ENCODE measurements around the gene NELFB.

Gene NELFB

DNA sequence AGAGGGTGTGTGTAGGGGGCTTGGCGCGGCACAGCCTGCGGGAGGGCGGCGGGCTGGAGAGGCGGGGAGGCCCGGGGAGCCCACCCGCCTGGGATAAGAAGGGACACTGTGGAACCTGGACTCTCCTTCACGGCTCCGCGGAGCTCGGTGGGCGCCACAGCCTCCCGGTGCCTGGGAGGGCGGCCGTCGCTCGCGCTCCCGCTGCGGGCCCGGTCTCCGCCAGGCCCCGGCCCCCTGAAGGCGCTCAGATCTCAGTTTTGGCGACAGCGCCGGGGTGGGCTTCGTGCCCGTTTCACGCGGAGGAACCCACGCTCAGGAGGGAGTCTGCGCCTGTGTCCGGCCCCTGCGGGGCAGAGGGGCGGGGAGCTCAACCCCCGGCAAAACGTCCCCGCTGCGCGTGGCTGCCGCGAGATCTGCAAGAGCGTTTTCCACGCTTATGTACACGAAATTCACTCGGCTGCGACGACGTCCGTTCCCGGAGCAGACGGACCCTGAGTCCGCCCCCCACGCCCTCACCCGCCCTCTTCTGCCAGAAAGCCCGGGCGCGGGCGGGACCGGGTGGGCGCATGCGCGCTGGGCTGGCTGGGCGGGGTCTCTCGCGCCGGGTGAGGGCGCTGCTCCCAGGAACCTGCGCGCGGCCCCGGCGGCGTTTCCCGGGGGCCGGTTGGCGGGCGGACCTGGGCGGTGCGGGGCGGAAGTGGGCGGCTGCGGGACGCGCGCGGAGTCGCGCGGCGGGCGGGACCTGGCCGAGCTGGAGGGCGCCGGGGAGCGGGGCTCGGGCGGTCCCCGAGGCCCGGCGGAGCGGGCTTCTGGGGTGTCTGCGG is at the start of gene NELFB:
Gene NELFB (plus strand): TSS at position 704 of the 824 bp plus-strand sequence.
- peaks cover 10% of the 10 kb centered on the region for H3K4me1 ChIP-seq (ENCODE audit: control insufficient read depth, insufficient read depth, low read length)

DNA sequence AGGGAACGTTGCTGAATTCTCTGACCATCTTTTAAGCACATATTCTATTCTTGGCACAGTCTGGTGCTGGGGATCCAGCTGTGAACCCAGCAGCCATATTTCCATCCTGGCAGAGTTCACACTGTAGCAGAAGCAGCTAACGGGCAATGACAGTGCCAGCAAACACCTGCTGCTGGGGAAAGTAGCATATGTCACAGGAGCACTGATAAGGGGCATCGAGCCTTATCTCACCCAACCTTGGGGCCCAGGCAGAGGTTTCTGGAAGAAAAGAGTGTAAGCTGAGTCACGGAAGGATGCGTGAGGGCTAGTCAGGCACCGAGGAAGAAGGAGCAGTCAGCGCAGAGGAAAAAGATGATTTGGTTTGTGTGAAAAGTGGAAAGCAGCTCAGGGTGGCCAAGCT is 48.5 kb upstream of the NELFB start:
- Histone ChIP-seq H3K9ac (ENCODE audit: low read length) (no peak overlapping the region), H3K4me3 (ENCODE audit: low read length) (peak overlapping the region; percentile 89), H3K4me1 (ENCODE audit: control insufficient read depth, insufficient read depth, low read length) (peaks cover 24% of the 10 kb centered on the region), H3K36me3 (ENCODE audit: control insufficient read depth, insufficient read depth, low read length) (no peaks in the 10 kb centered on the region), H3K27ac (ENCODE audit: low read depth, low read length) (no peak overlapping the region), H3K27me3 (ENCODE audit: control insufficient read depth, insufficient read depth, low read length) (no peaks in the 10 kb centered on the region)

More for the DNA sequence above, at the start of gene NELFB:
- peak within 1 kb of the TSS; percentile 92 for H3K4me3 ChIP-seq (ENCODE audit: low read length)
- no peaks in the 10 kb centered on the region for H3K27me3 ChIP-seq (ENCODE audit: control insufficient read depth, insufficient read depth, low read length)
- peaks cover 2% of the 10 kb centered on the region for H3K36me3 ChIP-seq (ENCODE audit: control insufficient read depth, insufficient read depth, low read length)
- H3K9ac ChIP-seq (ENCODE audit: low read length) = peak within 1 kb of the TSS; percentile 80
- peak within 1 kb of the TSS; percentile 61 for H3K27ac ChIP-seq (ENCODE audit: low read depth, low read length)

DNA sequence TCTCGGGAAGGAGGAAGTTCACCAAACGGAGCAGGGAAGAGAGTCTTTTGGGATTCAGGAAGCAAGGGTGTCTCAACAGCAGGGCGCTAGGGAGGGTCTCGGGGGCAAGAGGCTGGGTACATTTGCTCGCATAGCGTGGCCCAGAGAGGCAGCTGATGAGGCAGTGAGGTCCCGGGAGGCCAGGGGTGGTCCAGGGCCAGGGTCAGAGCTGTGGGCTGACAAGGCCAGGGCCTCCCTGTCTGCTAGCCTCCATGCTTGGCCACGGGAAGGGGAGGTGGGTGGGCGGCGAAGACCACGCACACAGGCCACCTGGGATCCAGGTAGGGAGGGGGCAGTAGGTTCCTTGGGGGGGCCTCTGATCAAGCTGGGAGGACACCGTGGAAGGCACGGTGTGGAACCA is 43.6 kb upstream of the NELFB start:
- peaks cover 2% of the 10 kb centered on the region for H3K36me3 ChIP-seq (ENCODE audit: control insufficient read depth, insufficient read depth, low read length)
- H3K27me3 ChIP-seq (ENCODE audit: control insufficient read depth, insufficient read depth, low read length) = no peaks in the 10 kb centered on the region
- H3K4me1 ChIP-seq (ENCODE audit: control insufficient read depth, insufficient read depth, low read length) = peaks cover 4% of the 10 kb centered on the region
- no peak overlapping the region for H3K4me3 ChIP-seq (ENCODE audit: low read length)
- H3K27ac ChIP-seq (ENCODE audit: low read depth, low read length) = no peak overlapping the region
- H3K9ac ChIP-seq (ENCODE audit: low read length) = no peak overlapping the region

DNA sequence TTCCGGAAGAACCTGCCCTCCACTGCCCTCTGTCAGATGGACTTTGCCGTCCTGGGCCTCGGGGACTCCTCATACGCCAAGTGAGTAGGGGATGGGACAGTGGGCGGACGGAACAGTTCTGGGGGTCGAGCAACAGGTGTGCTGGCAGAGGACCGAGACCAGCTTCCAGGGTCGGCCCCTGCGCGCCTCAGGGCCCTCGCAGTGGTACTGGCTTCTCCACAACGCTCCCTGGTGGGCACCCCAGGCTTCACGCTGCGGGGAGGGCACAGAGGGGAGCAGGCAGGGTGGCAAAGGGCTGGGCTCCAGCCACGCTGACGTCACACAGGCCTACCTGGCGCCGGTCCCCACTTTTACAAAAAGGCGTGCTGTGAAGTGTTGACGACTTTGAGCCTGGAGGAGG is 42.6 kb upstream of the NELFB start:
- Histone ChIP-seq H3K36me3 (ENCODE audit: control insufficient read depth, insufficient read depth, low read length) (peaks cover 2% of the 10 kb centered on the region), H3K27ac (ENCODE audit: low read depth, low read length) (no peak overlapping the region)

DNA sequence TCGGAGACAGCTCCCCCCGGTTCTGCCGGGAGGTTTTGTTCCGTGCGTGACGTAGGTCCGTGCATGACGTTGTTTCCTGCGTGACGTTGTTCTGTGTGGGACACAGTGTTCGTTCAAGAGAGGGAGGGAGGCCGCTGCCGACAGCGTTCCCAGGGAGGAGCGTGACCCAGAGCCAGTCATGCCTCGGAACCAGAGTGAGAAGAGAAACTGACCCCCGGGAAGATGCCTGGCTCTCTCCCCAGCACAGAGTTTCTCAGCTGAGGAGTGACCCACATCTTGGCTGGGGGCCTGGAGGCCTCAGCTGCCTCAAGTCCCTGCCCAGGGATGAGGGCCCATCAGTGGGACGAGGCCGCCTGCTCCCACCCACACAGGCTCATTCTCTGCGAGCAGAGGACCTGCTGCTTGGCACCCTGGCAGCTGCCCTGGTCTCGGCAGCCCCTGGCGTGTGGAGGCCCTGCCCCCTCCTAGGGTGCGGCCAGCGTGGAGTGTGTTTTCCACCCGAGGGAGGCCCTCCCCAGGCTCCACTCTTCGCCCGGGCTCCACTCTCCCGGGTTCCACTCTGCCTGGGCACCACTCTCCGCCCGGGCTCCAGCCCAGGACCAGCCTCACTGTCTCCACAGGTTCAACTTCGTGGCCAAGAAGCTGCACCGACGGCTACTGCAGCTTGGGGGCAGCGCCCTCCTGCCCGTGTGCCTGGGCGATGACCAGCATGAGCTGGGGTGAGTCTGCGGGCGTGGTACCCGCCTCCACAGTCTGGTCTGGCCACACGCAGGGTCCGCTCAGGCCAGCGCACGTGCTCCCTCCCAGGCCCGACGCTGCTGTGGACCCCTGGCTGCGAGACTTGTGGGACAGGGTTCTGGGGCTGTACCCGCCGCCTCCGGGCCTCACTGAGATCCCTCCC is 41.7 kb upstream of the NELFB start:
- Histone ChIP-seq H3K36me3 (ENCODE audit: control insufficient read depth, insufficient read depth, low read length) (peaks cover 2% of the 10 kb centered on the region), H3K27me3 (ENCODE audit: control insufficient read depth, insufficient read depth, low read length) (no peaks in the 10 kb centered on the region), H3K4me1 (ENCODE audit: control insufficient read depth, insufficient read depth, low read length) (no peaks in the 10 kb centered on the region), H3K4me3 (ENCODE audit: low read length) (no peak overlapping the region), H3K27ac (ENCODE audit: low read depth, low read length) (no peak overlapping the region), H3K9ac (ENCODE audit: low read length) (no peak overlapping the region)

More for the DNA sequence above, 42.6 kb upstream of the NELFB start:
- no peak overlapping the region for H3K4me3 ChIP-seq (ENCODE audit: low read length)
- no peaks in the 10 kb centered on the region for H3K4me1 ChIP-seq (ENCODE audit: control insufficient read depth, insufficient read depth, low read length)
- no peak overlapping the region for H3K9ac ChIP-seq (ENCODE audit: low read length)
- no peaks in the 10 kb centered on the region for H3K27me3 ChIP-seq (ENCODE audit: control insufficient read depth, insufficient read depth, low read length)

DNA sequence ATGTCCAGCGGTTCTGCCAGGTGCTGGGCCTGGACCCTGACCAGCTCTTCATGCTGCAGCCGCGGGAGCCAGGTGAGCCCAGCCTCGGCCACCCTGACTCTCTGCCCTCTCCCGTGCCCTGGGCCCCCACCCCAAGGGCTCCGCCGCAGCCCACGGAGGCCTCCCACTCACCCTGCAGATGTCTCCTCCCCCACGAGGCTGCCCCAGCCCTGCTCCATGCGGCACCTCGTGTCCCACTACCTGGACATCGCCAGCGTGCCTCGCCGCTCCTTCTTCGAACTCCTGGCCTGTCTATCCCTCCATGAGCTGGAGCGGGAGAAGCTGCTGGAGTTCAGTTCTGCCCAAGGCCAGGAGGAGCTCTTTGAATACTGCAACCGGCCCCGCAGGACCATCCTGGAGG is 40.5 kb upstream of the NELFB start:
- H3K36me3 ChIP-seq (ENCODE audit: control insufficient read depth, insufficient read depth, low read length) = peaks cover 2% of the 10 kb centered on the region
- no peaks in the 10 kb centered on the region for H3K27me3 ChIP-seq (ENCODE audit: control insufficient read depth, insufficient read depth, low read length)
- H3K9ac ChIP-seq (ENCODE audit: low read length) = no peak overlapping the region
- no peaks in the 10 kb centered on the region for H3K4me1 ChIP-seq (ENCODE audit: control insufficient read depth, insufficient read depth, low read length)
- H3K27ac ChIP-seq (ENCODE audit: low read depth, low read length) = no peak overlapping the region
- no peak overlapping the region for H3K4me3 ChIP-seq (ENCODE audit: low read length)

DNA sequence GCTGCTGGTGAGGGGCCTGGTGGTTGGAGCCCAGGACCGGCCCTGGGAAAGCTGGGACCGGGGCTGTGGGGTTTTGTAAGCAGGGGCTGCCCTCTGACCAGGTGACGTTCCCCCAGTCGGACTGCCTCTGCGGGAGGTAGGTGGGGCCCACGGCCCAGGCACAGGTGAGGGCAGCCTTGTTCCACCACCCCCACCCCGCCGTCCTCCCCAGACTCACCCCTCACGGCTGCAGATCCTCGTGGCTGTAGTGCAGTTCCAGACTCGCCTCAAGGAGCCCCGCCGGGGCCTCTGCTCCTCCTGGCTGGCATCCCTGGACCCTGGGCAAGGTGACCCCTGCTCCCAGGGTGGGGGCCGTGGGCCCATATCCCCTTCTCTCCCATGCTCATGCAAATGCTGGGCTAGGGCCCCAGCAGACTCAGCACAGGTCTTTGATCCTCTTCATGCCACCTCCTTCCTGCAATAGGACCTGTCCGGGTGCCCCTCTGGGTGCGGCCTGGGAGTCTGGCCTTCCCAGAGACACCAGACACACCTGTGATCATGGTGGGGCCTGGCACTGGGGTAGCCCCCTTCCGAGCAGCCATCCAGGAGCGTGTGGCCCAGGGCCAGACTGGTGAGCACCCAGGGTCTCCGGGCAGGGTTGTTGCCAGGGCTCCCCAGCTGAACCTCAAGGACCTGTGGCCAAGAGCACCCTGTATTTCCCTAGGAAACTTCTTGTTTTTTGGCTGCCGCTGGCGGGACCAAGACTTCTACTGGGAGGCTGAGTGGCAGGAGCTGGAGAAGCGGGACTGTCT is 39.7 kb upstream of the NELFB start:
- Histone ChIP-seq H3K36me3 (ENCODE audit: control insufficient read depth, insufficient read depth, low read length) (peaks cover 2% of the 10 kb centered on the region), H3K27ac (ENCODE audit: low read depth, low read length) (no peak overlapping the region), H3K4me1 (ENCODE audit: control insufficient read depth, insufficient read depth, low read length) (no peaks in the 10 kb centered on the region), H3K27me3 (ENCODE audit: control insufficient read depth, insufficient read depth, low read length) (no peaks in the 10 kb centered on the region), H3K4me3 (ENCODE audit: low read length) (no peak overlapping the region), H3K9ac (ENCODE audit: low read length) (no peak overlapping the region)

DNA sequence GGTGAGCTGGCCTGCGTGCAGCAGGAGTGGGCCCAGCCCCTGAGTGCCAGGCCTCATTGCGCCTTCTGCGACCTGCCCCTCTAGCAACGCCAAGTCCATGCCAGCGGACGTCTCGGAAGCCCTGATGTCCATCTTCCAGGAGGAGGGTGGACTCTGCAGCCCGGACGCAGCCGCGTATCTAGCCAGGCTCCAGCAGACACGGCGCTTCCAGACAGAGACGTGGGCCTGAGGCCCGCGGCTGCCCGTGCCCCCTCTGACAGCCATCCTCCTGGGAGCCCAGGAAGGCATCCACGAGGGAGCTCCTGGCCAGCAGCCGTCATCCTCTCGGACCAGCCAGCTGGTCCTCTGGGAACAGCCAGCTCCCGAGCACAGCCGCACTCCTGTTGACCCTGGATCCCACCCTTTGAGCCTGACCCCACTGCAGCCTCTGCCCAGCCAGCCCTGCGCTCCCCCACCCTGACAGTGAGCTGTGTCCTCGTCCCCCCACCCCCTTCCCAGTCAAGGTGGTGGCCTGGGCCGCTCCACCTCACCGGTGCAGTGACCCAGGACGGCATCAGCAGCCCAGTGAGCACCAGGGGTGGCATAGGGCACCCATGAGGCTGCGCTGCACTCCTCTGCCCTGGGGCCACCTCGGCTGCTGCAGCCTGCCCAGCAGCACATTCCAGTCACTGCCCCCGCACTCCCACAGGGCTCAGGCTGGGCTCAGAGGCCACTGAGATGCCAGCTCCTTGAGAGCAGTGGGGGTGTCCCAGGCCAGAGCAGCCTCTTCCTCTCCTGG is 38.8 kb upstream of the NELFB start:
- Histone ChIP-seq H3K27ac (ENCODE audit: low read depth, low read length) (no peak overlapping the region), H3K27me3 (ENCODE audit: control insufficient read depth, insufficient read depth, low read length) (no peaks in the 10 kb centered on the region), H3K36me3 (ENCODE audit: control insufficient read depth, insufficient read depth, low read length) (peaks cover 2% of the 10 kb centered on the region), H3K4me3 (ENCODE audit: low read length) (no peak overlapping the region), H3K9ac (ENCODE audit: low read length) (no peak overlapping the region), H3K4me1 (ENCODE audit: control insufficient read depth, insufficient read depth, low read length) (no peaks in the 10 kb centered on the region)

DNA sequence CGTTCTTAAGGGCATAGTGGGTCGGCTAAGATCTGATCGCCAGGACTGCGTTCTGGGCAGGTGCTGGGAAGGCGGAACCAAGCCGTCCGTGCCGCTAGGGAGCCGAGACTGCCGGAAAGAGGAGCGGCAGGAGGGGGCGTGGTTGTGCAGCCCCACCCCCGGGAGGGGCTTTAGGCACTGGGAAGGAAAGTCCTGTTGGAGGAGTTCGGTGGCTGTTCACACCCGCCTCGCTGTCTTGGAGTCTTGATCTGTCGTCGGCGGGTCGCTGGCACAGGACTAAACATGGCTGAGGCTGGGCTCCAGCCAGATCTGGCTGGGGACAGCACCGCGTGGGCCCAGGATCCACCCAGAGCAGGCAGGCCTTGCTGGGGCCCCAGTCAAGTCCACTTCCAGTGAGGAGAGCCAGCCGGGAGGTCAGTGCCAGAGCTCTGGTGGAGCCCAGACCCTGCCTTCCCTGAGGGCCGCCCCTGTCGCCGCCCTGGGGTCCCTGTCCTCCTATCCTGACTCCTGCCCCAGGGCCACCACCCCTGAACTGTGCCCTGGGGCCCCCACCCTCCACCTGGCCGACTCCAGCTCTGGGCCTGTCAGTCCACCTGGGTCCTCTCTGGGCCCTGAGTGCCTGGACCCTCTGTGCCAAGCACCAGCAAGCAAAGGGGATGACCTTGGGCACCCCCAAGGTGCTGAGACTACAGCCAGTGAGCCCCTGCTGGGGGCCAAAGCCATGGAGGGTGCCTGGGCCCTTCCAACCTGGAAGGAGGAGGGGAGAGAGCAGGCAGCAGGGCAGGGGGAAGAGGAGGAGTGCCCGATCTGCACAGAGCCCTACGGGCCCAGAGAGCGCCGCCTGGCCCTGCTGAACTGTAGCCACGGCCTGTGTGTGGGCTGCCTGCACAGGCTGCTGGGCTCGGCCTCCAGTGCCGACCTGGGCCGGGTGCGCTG is 37.6 kb upstream of the NELFB start:
- H3K9ac ChIP-seq (ENCODE audit: low read length) = peak overlapping the region; percentile 30
- no peak overlapping the region for H3K27ac ChIP-seq (ENCODE audit: low read depth, low read length)
- peaks cover 2% of the 10 kb centered on the region for H3K36me3 ChIP-seq (ENCODE audit: control insufficient read depth, insufficient read depth, low read length)
- no peaks in the 10 kb centered on the region for H3K27me3 ChIP-seq (ENCODE audit: control insufficient read depth, insufficient read depth, low read length)
- H3K4me1 ChIP-seq (ENCODE audit: control insufficient read depth, insufficient read depth, low read length) = no peaks in the 10 kb centered on the region
- peak overlapping the region; percentile 48 for H3K4me3 ChIP-seq (ENCODE audit: low read length)

DNA sequence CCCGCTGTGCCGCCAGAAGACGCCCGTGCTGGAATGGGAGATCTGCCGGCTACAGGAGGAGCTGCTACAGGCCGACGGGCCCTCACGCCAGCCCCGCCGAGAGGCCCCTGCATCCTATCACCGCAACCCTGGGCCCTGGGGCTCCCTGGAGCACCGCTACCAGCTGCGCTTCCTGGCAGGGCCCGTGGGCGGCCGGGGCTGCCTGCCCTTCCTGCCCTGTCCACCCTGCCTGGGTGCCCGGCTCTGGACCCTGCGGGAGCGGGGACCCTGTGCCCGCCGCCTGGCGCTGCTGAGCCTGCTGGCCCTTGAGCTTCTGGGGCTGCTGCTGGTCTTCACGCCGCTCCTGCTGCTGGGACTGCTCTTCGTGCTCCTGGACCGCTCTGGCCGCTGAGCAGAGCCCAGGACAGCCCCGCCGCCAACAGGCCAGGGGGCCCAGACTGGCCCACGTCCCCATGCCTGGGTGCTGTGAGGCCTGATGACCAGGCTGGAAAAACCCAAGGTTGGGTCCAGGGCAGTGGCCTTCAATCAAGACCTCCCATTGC is 36.8 kb upstream of the NELFB start:
- no peak overlapping the region for H3K9ac ChIP-seq (ENCODE audit: low read length)
- H3K4me3 ChIP-seq (ENCODE audit: low read length) = peak overlapping the region; percentile 48
- H3K27me3 ChIP-seq (ENCODE audit: control insufficient read depth, insufficient read depth, low read length) = no peaks in the 10 kb centered on the region
- no peak overlapping the region for H3K27ac ChIP-seq (ENCODE audit: low read depth, low read length)
- peaks cover 6% of the 10 kb centered on the region for H3K4me1 ChIP-seq (ENCODE audit: control insufficient read depth, insufficient read depth, low read length)
- H3K36me3 ChIP-seq (ENCODE audit: control insufficient read depth, insufficient read depth, low read length) = peaks cover 2% of the 10 kb centered on the region

Data from rectal smooth muscle tissue (tissue), 1 donor.